ENCODE data around the gene ERCC5.
A peak's percentile ranks its signal among the peaks of the same experiment; 100 is the strongest.

The ERCC5 gene

GRCh38 chr13:102817241-102817640 is 28.6 kb upstream of the ERCC5 start:
- Mint-ChIP-seq H3K4me3 (no peak overlapping the region), H3K9me3 (peaks cover 1% of the 10 kb centered on the region), H3K27me3 (ENCODE audit: low read depth, poor library complexity) (peaks cover 2% of the 10 kb centered on the region), H3K4me1 (no peaks in the 10 kb centered on the region), H3K36me3 (ENCODE audit: low read depth) (peaks cover 47% of the 10 kb centered on the region), H3K27ac (no peak overlapping the region)
- no peak for DNase-seq
- no peak for TF ChIP-seq CTCF (IDR thresholded peaks at IDR 0.05)

- peaks cover 50% of the 10 kb centered on the region for H3K36me3 Mint-ChIP-seq (ENCODE audit: low read depth)
Measured at GRCh38 chr13:102817907-102818306, 27.9 kb upstream of the ERCC5 start.

DNA sequence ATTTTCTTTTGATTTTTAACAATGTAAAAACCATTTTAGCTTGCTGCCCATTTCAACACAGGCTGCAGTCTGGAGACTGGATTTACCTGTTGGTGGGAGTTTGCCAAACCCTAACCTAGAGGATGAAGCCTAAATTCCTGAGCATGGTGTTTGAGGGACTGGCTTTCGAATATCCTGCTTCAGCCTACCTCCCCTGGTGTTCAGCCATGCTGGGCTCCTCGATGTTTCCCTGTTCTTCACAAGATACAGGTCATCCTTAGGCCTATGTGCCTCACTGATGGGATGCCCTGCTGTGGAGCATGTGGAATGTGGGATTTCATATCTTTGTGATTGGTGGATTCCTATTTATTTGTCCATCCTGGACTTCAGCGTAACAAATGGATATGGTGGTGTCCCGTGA is 20.4 kb upstream of the ERCC5 start:
- no peak for TF ChIP-seq CTCF (IDR thresholded peaks at IDR 0.05)
- Mint-ChIP-seq H3K4me1 (no peaks in the 10 kb centered on the region), H3K27me3 (ENCODE audit: low read depth, poor library complexity) (no peaks in the 10 kb centered on the region), H3K36me3 (ENCODE audit: low read depth) (peaks cover 42% of the 10 kb centered on the region), H3K9me3 (peaks cover 6% of the 10 kb centered on the region), H3K4me3 (no peak overlapping the region), H3K27ac (no peak overlapping the region)
- DNase-seq, result no peak

More at GRCh38 chr13:102817907-102818306, 27.9 kb upstream of the ERCC5 start:
- Mint-ChIP-seq H3K27me3 (ENCODE audit: low read depth, poor library complexity) (peaks cover 2% of the 10 kb centered on the region), H3K4me3 (no peak overlapping the region), H3K27ac (peak overlapping the region; percentile 30), H3K4me1 (no peaks in the 10 kb centered on the region), H3K9me3 (peaks cover 3% of the 10 kb centered on the region)
- TF ChIP-seq CTCF (IDR thresholded peaks at IDR 0.05), result no peak
- no peak for DNase-seq

DNA sequence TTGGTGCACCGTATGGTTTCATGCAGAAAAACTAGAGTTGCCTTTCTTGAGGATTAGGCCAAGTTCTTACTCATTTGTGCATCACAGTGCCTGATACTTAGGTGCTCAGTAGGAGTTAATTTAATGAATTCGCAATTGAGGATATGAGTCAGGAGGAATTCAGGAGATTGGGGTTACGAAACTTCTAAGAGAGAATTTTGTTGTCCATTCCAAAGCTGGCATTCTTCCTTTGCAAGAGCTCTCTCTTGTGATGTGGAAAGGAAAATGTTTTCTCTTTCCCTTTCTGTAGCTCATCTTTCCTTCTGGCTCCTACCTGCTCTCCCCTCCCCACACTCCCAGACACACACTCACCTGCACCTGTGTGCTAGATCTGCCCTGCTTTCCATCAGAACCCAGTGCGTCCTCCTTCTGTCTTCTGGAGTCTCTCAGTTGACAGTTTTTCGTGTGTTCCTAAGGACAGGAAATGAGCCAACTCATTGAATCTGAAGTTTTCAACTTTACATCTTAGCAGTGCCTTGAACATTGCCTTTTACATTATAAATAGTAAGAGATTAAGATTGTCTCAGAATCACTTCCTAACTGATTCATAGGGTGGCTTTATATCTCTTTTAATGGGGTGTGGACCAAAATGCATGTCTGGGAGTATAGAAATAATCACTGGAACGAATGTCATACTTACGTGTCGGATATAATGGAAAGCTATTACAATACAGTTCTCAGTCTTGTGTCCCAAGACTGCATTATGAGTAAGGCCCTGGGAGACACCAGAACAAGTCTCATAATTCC is 19.7 kb upstream of the ERCC5 start:
- H3K9me3 Mint-ChIP-seq, result peaks cover 6% of the 10 kb centered on the region
- H3K4me1 Mint-ChIP-seq, result no peaks in the 10 kb centered on the region
- no peak overlapping the region for H3K4me3 Mint-ChIP-seq
- peaks cover 40% of the 10 kb centered on the region for H3K36me3 Mint-ChIP-seq (ENCODE audit: low read depth)
- TF ChIP-seq CTCF (IDR thresholded peaks at IDR 0.05), result no peak
- peak overlapping the region; percentile 39 for H3K27ac Mint-ChIP-seq
- no peaks in the 10 kb centered on the region for H3K27me3 Mint-ChIP-seq (ENCODE audit: low read depth, poor library complexity)
- no peak for DNase-seq

DNA sequence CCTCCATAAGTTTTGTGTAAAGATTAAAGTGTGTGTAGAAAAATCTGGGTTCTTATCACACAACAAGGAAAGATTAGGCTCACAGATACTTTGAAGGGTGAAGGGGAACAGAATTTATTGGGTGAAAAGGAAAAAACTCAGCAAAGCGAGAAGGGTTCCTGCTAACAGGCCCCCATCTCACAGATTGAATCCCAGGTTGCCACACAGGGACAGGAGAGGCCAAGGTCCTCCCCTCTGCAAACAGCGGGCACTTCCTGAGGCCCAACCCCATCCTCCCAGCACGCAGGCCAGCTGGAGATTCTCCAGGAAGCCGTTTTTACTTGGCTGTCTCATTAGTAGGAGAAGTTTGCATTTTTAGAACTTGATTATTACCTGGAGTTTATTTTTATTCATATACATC is 15.2 kb upstream of the ERCC5 start:
- Mint-ChIP-seq H3K27me3 (ENCODE audit: low read depth, poor library complexity) (no peaks in the 10 kb centered on the region), H3K4me1 (no peaks in the 10 kb centered on the region), H3K4me3 (no peak overlapping the region), H3K27ac (no peak overlapping the region), H3K36me3 (ENCODE audit: low read depth) (peaks cover 31% of the 10 kb centered on the region), H3K9me3 (no peaks in the 10 kb centered on the region)
- no peak for DNase-seq
- TF ChIP-seq CTCF (IDR thresholded peaks at IDR 0.05), result no peak

- no peaks in the 10 kb centered on the region for H3K4me1 Mint-ChIP-seq
- no peak for TF ChIP-seq CTCF (IDR thresholded peaks at IDR 0.05)
- H3K36me3 Mint-ChIP-seq (ENCODE audit: low read depth), result peaks cover 49% of the 10 kb centered on the region
- H3K9me3 Mint-ChIP-seq, result no peaks in the 10 kb centered on the region
- DNase-seq, result no peak
- no peak overlapping the region for H3K4me3 Mint-ChIP-seq
- no peaks in the 10 kb centered on the region for H3K27me3 Mint-ChIP-seq (ENCODE audit: low read depth, poor library complexity)
- H3K27ac Mint-ChIP-seq, result no peak overlapping the region
Measured at GRCh38 chr13:102836471-102836870, 9.4 kb upstream of the ERCC5 start.
